ENCODE data around the gene WDR11. TPM values are rescaled to one million over a fixed set of nuclear protein-coding genes. Genes with fewer than 3 reads are reported as not detected.

The WDR11 gene
- total RNA-seq, 1 experiment from 2014 or later, result 48.7 TPM

- peaks cover 3% of the 10 kb centered on the region for H3K27me3 Mint-ChIP-seq (ENCODE audit: low read depth)
- peaks cover 12 to 17% of the 10 kb centered on the region in 2 experiments for H3K4me1 Mint-ChIP-seq
- Histone ChIP-seq H2BK15ac (ENCODE audit: low read depth, low read length) (no peak overlapping the region), H3K27ac (ENCODE audit: insufficient read length, low read depth, low read length) (no peak overlapping the region), H2BK120ac (ENCODE audit: low read depth, low read length, poor library complexity, severe bottlenecking) (no peak overlapping the region), H4K91ac (ENCODE audit: insufficient read length, low read depth, low read length) (no peak overlapping the region), H2AK5ac (ENCODE audit: insufficient read length, low read length) (no peak overlapping the region), H3K27me3 (ENCODE audit: insufficient read depth, low read length) (no peaks in the 10 kb centered on the region), H2BK5ac (ENCODE audit: insufficient read length, low read length) (no peak overlapping the region), H4K20me1 (ENCODE audit: control insufficient read depth, insufficient read depth, insufficient read length) (no peaks in the 10 kb centered on the region), H3K14ac (ENCODE audit: insufficient read depth, low read length) (no peak overlapping the region), H3K23me2 (ENCODE audit: insufficient read length, low read depth, low read length, poor library complexity, severe bottlenecking) (no peaks in the 10 kb centered on the region), H3K23ac (ENCODE audit: insufficient read length, low read depth, low read length) (no peak overlapping the region), H3K4ac (ENCODE audit: low read depth, low read length) (no peak overlapping the region), H3K9me3 (ENCODE audit: control insufficient read depth, low read depth, low read length) (no peaks in the 10 kb centered on the region), H3K79me1 (ENCODE audit: insufficient read depth, low read depth, low read length, poor library complexity, severe bottlenecking) (no peaks in the 10 kb centered on the region), H3K4me1 (ENCODE audit: insufficient read depth, low read length) (peaks cover 3% of the 10 kb centered on the region; the same call in 1 of the 2 replicates), H3K4me2 (ENCODE audit: insufficient read depth, insufficient read length, low read length) (no peak overlapping the region), H3K18ac (ENCODE audit: insufficient read length, low read depth, low read length) (no peak overlapping the region), H3K56ac (ENCODE audit: insufficient read length, low read depth, low read length) (no peak overlapping the region), H4K5ac (ENCODE audit: insufficient read length, low read depth, low read length) (no peak overlapping the region), H3K9ac (ENCODE audit: extremely low read depth, insufficient read length, low read length) (no peak overlapping the region), H2BK12ac (ENCODE audit: insufficient read length, low read depth, low read length) (no peak overlapping the region), H2AFZ (ENCODE audit: low read length) (no peak overlapping the region), H2BK20ac (ENCODE audit: low read depth, low read length, poor library complexity, severe bottlenecking) (no peak overlapping the region), H4K8ac (replicated peaks; ENCODE audit: insufficient read length, low read depth, low read length) (no peak overlapping the region), H3K79me2 (ENCODE audit: insufficient read depth, low read length) (no peaks in the 10 kb centered on the region), H3T11ph (ENCODE audit: low read length) (no peak overlapping the region)
- no peaks in the 10 kb centered on the region for H3K9me3 Mint-ChIP-seq
- H3K36me3 Mint-ChIP-seq (ENCODE audit: insufficient read depth in 1 of 3, low read depth in 3 of 3), result no peaks in the 10 kb centered on the region
- no peak overlapping the region for H3K4me3 Mint-ChIP-seq
- 0 out of 7 replicates have a peak overlapping the region, but pooled peaks of 1 of the 3 experiments have one; percentile 52 for H3K27ac Mint-ChIP-seq
- no peak for TF ChIP-seq CTCF (conservative IDR thresholded peaks at IDR 0.05)
- WGBS (ENCODE audit: extremely low coverage, insufficient read length, low lambda C conversion rate), result no CpG with 5 or more reads among the region's 1 CpG
- DNase-seq, result no peak
Measured at GRCh38 chr10:120841522-120842189, 9.5 kb upstream of the WDR11 start.
